Measurements from ENCODE around the gene SOX14.

GRCh38 chr3:137778941-137779340, 14.8 kb downstream of the SOX14 start:
- no peak for TF ChIP-seq CTCF (IDR thresholded peaks at IDR 0.05; ENCODE audit: borderline replicate concordance, extremely low read depth, low read length, poor library complexity, severe bottlenecking)
- no peak for TF ChIP-seq EZH2 (IDR thresholded peaks at IDR 0.05; ENCODE audit: borderline replicate concordance, low read depth, low read length, severe bottlenecking)
